Measurements from ENCODE around the gene TMEM161B.
"Not testable (repeated sequence)": the region's sequence is repeated elsewhere in the genome, so short reads cannot be mapped to it uniquely, and the experiment has no call there.

The TMEM161B gene

GRCh38 chr5:88188458-88189132 is 80.0 kb downstream of the TMEM161B start:
- no peak overlapping the region for H3K4me3 ChIP-seq (ENCODE audit: low read depth, low read length)
- no peak for DNase-seq (ENCODE audit: low read depth)
- TF ChIP-seq CTCF (IDR thresholded peaks at IDR 0.05; ENCODE audit: control insufficient read depth, extremely low read depth, insufficient read depth): no peak

GRCh38 chr5:88183255-88183654 is 85.4 kb downstream of the TMEM161B start:
- TF ChIP-seq CTCF (IDR thresholded peaks at IDR 0.05; ENCODE audit: control insufficient read depth, extremely low read depth, insufficient read depth): no peak
- no peak overlapping the region for H3K4me3 ChIP-seq (ENCODE audit: low read depth, low read length)
- DNase-seq (ENCODE audit: low read depth): no peak

- DNase-seq (ENCODE audit: low read depth); H3K4me3 ChIP-seq (ENCODE audit: low read depth, low read length): not testable (repeated sequence)
These were observed 91.2 kb downstream of the TMEM161B start for GRCh38 chr5:88177486-88177885.

- no peak overlapping the region for H3K4me3 ChIP-seq (ENCODE audit: low read depth, low read length)
- TF ChIP-seq CTCF (IDR thresholded peaks at IDR 0.05; ENCODE audit: control insufficient read depth, extremely low read depth, insufficient read depth): no peak
- DNase-seq (ENCODE audit: low read depth): no peak
These were observed 95.5 kb downstream of the TMEM161B start for GRCh38 chr5:88172847-88173758.

- no peak for TF ChIP-seq CTCF (IDR thresholded peaks at IDR 0.05; ENCODE audit: control insufficient read depth, extremely low read depth, insufficient read depth)
- DNase-seq (ENCODE audit: low read depth): no peak
- H3K4me3 ChIP-seq (ENCODE audit: low read depth, low read length): no peak overlapping the region
These were observed 109.1 kb downstream of the TMEM161B start for GRCh38 chr5:88159591-88159990.

GRCh38 chr5:88158056-88158455 is 110.6 kb downstream of the TMEM161B start:
- no peak for TF ChIP-seq CTCF (IDR thresholded peaks at IDR 0.05; ENCODE audit: control insufficient read depth, extremely low read depth, insufficient read depth)
- H3K4me3 ChIP-seq (ENCODE audit: low read depth, low read length): no peak overlapping the region
- no peak for DNase-seq (ENCODE audit: low read depth)

GRCh38 chr5:88154891-88155290 is 113.8 kb downstream of the TMEM161B start:
- DNase-seq (ENCODE audit: low read depth): no peak
- TF ChIP-seq CTCF (IDR thresholded peaks at IDR 0.05; ENCODE audit: control insufficient read depth, extremely low read depth, insufficient read depth): no peak
- H3K4me3 ChIP-seq (ENCODE audit: low read depth, low read length): no peak overlapping the region

Measured in LNCaP clone FGC (cell line).